Caki2 (cell line): Measurements from ENCODE around the gene ERBB4. TPM values are rescaled to one million over a fixed set of nuclear protein-coding genes. Genes with fewer than 3 reads are reported as not detected.

Experiments
- DNase-seq: peaks from one replicate; pipeline ENCODE4 v3.0.0-alpha.2; 2015; ENCODE audit warnings: low read depth
- in situ Hi-C: cut with HindIII; loops from 2 replicates; pipeline ENCODE4 v1.10.0; 2016; ENCODE audit warnings: low sequenced_read_pairs, low pct_unique_long_range_greater_than_20kb, mixed read lengths
- total RNA-seq: library from RNA; depleted of rRNA; stranded (reverse); fragments of >200 nt; shearing (Covaris generic); gene quantifications from 2 replicates; pipeline ENCODE4 v1.2.3, GENCODE V29; 2014; ENCODE audit warnings: low replicate concordance

The ERBB4 gene
- total RNA-seq, 1 experiment from 2014 or later: 0.10 TPM

- no peak for DNase-seq
- in situ Hi-C loops: no loop called here
Observed at GRCh38 chr2:211479536-211480150, 1059.0 kb downstream of the ERBB4 start.

DNA sequence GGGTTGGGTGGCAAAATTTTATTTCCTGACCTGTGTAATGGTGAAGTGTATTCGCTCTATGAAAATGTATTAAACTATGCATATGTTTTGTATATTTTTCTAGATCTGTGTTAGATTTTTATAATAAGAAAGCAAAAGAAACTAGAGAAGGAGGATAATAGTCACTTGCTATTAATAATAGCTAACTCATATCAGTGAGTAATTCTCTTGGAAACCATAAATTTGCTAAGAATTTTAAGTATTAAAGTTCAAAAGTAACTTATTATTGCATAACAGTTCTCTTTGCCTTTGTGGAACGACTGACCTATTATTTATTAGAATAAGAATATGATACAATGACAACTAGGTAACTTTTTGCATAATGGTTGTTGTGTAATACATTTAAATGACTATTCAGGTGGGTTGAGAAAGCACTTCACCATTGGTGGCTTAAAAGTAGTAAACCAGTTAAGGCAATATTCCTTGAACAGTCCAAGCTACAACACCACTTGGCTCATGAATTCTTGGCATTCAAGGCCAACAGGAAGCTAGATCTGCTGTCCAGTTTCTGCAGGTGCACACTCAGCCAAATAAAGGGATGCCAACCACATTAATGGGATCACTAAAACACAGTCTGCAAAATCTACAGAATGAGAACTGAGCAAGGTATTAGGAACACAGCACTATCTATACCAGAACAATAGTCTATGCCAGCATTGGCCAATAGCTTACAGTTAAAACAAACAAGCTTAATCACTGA lies 1060.9 kb downstream of the ERBB4 start:
- no peak for DNase-seq
- in situ Hi-C loops: no loop called here

GRCh38 chr2:211473116-211473515 lies 1065.5 kb downstream of the ERBB4 start:
- DNase-seq: no peak
- in situ Hi-C loops: no loop called here

- in situ Hi-C loops: no loop called here
- DNase-seq: no peak
Observed at GRCh38 chr2:211469664-211470059, 1068.9 kb downstream of the ERBB4 start.

- in situ Hi-C loops: no loop called here
- no peak for DNase-seq
Observed at GRCh38 chr2:211468877-211469663, 1069.5 kb downstream of the ERBB4 start.

- in situ Hi-C loops: no loop called here
- DNase-seq: no peak
Observed at GRCh38 chr2:211468217-211468616, 1070.4 kb downstream of the ERBB4 start.

- DNase-seq: no peak
- in situ Hi-C loops: no loop called here
Observed at GRCh38 chr2:211463397-211463796, 1075.2 kb downstream of the ERBB4 start.

- in situ Hi-C loops: no loop called here
- no peak for DNase-seq
Observed at GRCh38 chr2:211458974-211459373, 1079.6 kb downstream of the ERBB4 start.

DNA sequence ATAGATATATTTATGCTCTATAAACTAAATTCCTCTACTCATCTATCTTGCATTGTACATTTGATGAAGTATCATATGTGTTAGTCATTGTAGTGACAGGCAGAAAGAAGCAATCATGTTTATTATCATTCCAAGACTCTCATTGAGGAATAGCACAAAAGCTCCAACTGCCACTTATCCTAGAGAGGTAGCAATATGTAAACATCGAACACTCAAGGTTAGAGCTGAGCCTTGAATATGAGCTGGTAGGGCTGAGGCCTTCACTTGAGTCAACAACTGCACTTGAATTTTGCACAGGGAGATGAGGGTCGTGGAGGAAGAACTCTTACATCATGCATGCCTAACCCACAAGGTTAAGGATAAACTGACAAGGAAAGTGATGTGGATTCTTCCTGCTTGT lies 1081.3 kb downstream of the ERBB4 start:
- in situ Hi-C loops: no loop called here

DNA sequence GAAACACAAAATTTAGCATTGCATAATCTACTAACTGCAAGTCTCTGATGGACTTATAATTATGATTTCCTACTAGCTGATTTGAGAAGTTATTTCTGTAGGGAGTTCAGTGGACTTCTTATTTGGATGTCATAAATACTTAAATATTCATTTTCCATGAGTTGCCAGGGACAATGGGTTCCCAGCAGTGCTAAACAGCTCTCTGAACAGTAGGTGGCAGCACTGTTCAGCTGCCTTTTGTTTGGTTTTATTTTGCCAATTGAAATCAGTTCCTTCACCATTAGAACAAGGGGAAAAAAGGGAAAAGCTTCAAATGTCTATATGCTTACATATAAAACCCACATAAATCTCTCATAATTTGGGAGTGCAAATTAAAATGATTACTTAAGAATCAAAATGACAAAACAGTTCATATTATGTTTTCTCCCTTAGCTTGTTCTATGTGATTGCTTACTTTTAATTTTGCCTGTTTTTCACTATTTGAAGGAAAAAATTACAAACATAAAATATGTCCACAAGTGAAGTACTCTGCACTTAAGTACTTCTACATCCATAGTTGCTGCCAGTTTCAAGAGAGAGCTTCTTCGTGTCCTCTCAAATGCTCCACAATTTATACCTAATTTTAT lies 1083.3 kb downstream of the ERBB4 start:
- peak; percentile 29 for DNase-seq
- in situ Hi-C loops: no loop called here

More for the DNA sequence above, 1081.3 kb downstream of the ERBB4 start:
- no peak for DNase-seq

DNA sequence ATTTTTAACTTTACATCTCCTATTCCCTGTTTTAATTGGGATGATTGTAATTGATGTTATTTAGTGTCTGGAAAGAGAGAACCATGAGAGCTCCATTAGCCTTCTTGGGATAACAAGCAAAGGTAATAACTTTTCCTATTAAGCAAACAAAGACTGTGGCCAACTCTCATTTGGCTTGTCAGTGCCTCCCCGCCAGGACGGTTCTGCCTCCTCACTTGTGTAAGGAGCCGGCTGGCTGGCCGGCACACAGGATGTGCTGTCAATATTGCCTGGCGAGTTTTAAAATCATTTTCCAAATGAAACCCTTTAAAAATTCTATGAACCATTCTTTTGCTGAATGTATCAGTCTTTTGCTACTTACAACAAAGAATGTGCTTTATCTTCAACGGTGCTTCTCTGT lies 1083.9 kb downstream of the ERBB4 start:
- DNase-seq: no peak

GRCh38 chr2:211453311-211453887 lies 1085.2 kb downstream of the ERBB4 start:
- in situ Hi-C loops: no loop called here
- DNase-seq: no peak

More for the DNA sequence above, 1083.9 kb downstream of the ERBB4 start:
- in situ Hi-C loops: no loop called here

GRCh38 chr2:211451642-211452041 lies 1087.0 kb downstream of the ERBB4 start:
- no peak for DNase-seq
- in situ Hi-C loops: no loop called here

DNA sequence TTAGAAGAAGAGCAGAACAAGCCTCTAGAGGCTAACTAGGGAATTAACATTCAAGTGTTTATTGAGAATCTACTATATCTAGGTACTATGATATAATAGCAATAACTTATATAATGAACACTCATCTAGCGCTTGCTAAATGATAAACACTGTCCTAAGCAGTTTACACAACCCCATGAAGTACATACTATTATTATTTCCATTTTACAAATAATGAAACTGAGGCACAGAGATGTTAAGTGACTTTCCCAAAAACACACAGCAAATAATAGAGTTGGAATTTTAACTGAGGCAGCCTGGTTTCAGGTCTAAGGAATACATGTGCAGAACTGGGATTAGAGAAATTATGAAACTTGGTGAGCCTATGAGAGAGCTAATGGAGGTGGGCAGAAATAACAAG lies 1088.8 kb downstream of the ERBB4 start:
- no peak for DNase-seq
- in situ Hi-C loops: no loop called here

GRCh38 chr2:211447548-211447947 lies 1091.1 kb downstream of the ERBB4 start:
- no peak for DNase-seq
- in situ Hi-C loops: no loop called here

GRCh38 chr2:211440107-211440506 lies 1098.5 kb downstream of the ERBB4 start:
- DNase-seq: no peak
- in situ Hi-C loops: no loop called here

GRCh38 chr2:211439011-211439410 lies 1099.6 kb downstream of the ERBB4 start:
- no peak for DNase-seq
- in situ Hi-C loops: no loop called here

- no peak for DNase-seq
- in situ Hi-C loops: no loop called here
Observed at GRCh38 chr2:211437396-211437795, 1101.2 kb downstream of the ERBB4 start.
